ENCODE results near the gene TTC7B.
A peak's percentile ranks its signal among the peaks of the same experiment; 100 is the strongest.

Gene TTC7B

DNA sequence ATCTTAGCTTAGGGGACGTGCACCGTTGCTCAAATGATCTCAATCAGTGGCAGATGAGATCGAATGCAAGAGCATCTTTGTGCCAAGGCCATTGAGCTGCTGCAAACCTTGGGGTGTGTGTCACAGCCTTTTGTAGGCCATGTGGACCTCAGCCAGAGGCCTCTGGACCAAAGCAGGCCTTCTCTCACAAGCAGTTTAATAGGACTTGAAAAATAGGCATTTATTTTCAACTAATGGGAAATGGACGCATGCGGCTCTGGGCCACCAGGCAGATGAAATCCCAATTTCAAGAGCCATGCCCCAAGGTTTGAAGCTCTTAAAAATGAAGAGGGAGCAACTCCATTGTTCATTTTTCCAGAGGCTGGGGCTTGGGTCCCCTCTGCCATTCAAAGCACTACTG lies 87.3 kb downstream of the TTC7B start:
- DNase-seq (ENCODE audit: low read depth): no peak
- TF ChIP-seq CTCF (IDR thresholded peaks at IDR 0.05; ENCODE audit: low read depth, low read length, missing control alignments): no peak
- H3K4me3 ChIP-seq (ENCODE audit: low read depth, low read length): no peak overlapping the region

DNA sequence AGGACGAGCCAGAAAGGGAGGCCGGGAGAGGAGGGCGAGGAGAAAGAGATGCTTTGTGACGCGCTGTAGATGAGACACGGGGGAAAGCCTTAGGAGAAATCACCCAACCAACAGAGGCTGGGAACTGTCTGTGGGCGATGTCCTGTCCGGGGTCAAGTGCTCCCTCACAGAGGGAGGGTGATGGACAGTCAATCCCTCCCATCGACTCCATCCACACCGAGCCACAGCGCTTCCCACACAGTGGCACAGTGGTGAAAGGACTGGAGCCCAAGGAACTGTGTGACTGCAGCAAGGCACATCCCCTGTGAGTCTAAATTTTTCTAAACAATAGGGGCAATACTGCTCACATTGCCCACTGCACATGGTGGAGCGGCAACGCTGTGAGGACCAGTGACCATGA lies 89.1 kb downstream of the TTC7B start:
- H3K4me3 ChIP-seq (ENCODE audit: low read depth, low read length): no peak overlapping the region
- TF ChIP-seq CTCF (IDR thresholded peaks at IDR 0.05; ENCODE audit: low read depth, low read length, missing control alignments): no peak
- DNase-seq (ENCODE audit: low read depth): no peak

DNA sequence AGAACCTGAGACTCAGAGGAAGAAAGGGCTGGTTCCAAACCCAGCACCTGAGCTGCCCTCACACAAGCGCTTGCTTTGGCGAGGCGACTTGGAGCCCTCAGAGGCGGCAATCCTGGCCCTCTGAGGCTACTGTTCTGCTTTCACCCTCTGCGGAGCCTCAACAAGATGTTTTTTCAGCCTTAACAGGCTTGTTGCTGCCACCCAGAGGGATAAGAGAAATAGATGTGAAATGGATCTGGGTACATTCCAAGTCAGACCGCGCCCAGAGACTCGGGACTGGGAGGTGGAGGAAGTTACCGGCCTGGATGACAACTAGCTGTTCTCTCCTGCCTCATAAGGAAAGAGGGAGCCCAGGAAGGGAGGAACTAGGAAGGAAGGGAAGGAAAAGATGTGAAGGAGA lies 89.6 kb downstream of the TTC7B start:
- TF ChIP-seq CTCF (IDR thresholded peaks at IDR 0.05; ENCODE audit: low read depth, low read length, missing control alignments): no peak
- DNase-seq (ENCODE audit: low read depth): no peak
- no peak overlapping the region for H3K4me3 ChIP-seq (ENCODE audit: low read depth, low read length)

- TF ChIP-seq CTCF (IDR thresholded peaks at IDR 0.05; ENCODE audit: low read depth, low read length, missing control alignments): no peak
- no peak overlapping the region for H3K4me3 ChIP-seq (ENCODE audit: low read depth, low read length)
- DNase-seq (ENCODE audit: low read depth): no peak
These were observed 91.4 kb downstream of the TTC7B start for GRCh38 chr14:90724866-90725265.

DNA sequence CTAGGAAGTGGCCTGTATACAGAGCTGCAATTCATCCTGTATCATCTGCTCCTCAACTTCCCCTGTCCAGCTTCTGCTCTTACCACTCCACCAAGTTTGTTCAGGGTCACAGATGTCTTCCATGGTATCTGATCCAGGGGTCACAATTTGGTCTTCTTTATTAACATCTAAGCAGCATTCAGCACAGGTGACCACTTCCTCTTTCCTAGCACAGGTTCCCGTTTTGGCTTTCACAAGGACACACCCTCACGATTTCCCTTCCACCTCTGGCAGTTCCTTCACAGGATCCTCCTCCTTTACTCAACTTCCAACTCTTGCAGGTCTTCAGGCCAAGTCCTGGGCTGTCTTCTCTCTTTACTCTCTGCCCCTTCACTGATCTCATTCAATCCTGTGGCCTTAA lies 93.6 kb downstream of the TTC7B start:
- DNase-seq (ENCODE audit: low read depth): peak; percentile 2
- no peak for TF ChIP-seq CTCF (IDR thresholded peaks at IDR 0.05; ENCODE audit: low read depth, low read length, missing control alignments)
- H3K4me3 ChIP-seq (ENCODE audit: low read depth, low read length): no peak overlapping the region

DNA sequence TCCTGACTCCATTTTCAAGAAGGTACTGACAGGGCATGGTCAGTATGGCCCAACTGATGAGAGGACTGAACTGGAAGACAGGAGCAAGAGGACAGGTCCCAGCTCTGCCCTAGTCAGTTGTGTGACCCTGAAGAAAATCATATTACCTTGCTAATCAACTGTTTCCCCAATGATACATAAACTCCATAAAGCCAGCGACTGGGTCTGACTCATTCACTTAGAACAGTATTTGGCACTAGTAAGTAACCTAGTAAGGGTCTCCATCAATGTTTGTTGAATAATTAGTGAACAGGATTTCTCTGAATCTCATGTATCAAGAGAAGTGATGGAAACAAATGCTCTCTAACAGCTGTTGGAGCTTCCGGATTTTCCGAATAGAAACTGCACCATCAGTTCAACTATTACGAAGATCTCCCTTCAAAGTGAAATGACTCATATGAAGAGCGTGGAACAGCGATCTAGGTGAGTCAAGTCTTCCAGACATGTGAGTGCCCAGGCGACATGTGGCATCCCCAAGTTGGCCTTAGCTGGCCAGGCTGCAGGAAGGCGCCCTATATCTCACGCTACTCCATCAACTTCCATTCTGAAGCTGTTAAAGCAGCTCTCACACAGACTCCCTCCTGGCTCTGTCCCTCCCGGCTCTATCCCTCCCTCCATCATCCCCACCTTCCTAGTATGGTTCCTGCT lies 94.5 kb downstream of the TTC7B start:
- TF ChIP-seq CTCF (IDR thresholded peaks at IDR 0.05; ENCODE audit: low read depth, low read length, missing control alignments): no peak
- no peak overlapping the region for H3K4me3 ChIP-seq (ENCODE audit: low read depth, low read length)
- no peak for DNase-seq (ENCODE audit: low read depth)

DNA sequence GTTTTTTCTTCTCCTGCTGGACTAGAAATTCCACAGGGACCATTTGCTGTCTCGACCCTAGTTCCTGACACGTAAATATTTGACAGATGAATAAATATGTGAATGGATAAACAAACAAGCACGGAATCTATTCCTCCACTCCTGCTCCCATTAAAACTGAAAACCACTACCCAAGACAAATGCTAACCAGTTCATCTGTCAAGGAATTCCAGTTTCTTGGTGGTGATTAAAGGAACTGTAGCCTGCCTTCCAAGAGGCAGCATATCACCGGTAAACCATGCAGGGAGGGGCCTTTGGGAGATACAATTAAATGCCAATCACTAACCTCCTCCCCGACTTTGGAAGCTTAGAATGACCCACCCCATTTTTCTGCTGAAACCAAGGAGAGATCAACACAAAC lies 95.4 kb downstream of the TTC7B start:
- H3K4me3 ChIP-seq (ENCODE audit: low read depth, low read length): no peak overlapping the region
- no peak for TF ChIP-seq CTCF (IDR thresholded peaks at IDR 0.05; ENCODE audit: low read depth, low read length, missing control alignments)
- DNase-seq (ENCODE audit: low read depth): no peak

Data from GM12864 (cell line).